Skin epidermis (tissue), 12 donors: ENCODE measurements around the gene PPP1R18.
"Not testable (repeated sequence)": the region's sequence is repeated elsewhere in the genome, so short reads cannot be mapped to it uniquely, and the experiment has no call there.

Source experiments
- H3K27ac ChIP-seq, 21 experiments: fragments of 200-600 bp; sonication (generic) in 11 of 21; one replicate each; pipeline ENCODE4 v1.5.0; 2020; ENCODE audit warnings: mild to moderate bottlenecking in 3 of 21, inconsistent platforms in 2 of 21, moderate library complexity in 2 of 21
- H3K4me3 ChIP-seq, 7 experiments: fragments of 200-600 bp; sonication (generic) in 2 of 7; one replicate each; pipeline ENCODE4 v1.5.0; 2020; ENCODE audit warnings: inconsistent platforms in 2 of 7, mild to moderate bottlenecking in 2 of 7, moderate library complexity in 1 of 7

The PPP1R18 gene, protein sequence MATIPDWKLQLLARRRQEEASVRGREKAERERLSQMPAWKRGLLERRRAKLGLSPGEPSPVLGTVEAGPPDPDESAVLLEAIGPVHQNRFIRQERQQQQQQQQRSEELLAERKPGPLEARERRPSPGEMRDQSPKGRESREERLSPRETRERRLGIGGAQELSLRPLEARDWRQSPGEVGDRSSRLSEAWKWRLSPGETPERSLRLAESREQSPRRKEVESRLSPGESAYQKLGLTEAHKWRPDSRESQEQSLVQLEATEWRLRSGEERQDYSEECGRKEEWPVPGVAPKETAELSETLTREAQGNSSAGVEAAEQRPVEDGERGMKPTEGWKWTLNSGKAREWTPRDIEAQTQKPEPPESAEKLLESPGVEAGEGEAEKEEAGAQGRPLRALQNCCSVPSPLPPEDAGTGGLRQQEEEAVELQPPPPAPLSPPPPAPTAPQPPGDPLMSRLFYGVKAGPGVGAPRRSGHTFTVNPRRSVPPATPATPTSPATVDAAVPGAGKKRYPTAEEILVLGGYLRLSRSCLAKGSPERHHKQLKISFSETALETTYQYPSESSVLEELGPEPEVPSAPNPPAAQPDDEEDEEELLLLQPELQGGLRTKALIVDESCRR

DNA sequence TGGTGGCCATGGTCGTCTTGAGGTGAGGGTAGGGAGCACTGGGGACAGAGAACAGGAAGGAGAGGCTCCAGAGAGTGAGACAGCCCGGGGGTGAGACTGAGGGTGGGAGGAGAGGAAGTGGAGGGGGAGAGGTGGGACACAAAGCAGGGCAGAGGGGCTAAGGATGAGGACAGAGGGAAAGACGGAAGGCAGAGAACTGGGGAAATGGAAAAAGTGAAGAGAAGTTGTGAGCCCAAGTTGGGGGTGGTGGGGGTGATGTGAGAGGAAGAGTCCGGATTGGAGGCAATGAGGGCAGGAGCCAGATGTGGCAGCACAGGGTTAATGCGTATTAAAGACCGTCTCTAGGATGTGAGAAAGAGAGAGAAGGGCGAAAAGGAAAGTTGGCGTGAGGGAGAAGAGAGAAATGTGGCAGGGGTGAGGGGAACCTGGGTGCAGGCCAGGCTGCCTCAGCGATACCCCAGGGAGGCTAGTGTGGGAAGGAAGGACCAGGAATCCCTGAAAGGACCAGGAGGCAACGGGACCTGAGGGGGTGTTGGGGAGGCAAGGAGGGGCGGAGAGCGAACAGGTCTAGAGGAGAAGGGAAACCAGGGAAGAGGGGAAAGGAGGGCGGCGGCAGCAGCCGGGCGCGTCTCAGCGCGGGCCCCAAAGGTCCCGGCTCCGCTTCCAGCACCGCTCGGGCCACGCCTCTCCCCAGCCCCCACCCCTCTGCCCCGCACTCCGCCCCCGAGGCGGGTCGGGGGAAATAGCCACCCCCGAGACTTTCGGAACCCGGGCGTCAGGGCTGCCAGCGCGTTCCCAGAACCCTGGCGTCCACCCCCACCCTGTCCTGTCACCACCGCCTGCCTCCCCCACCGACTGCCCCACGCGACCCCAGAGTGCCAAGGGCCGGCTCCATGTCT, at the start of gene PPP1R18:
Gene PPP1R18, minus strand, starts transcription at position 637 of the 899 bp plus-strand sequence. Its CDS starts 627 bp downstream, at position 10.
- Histone ChIP-seq H3K27ac (peak within 1 kb of the TSS; percentile 94 to 100 (median 98)), H3K4me3 (peak within 1 kb of the TSS; percentile 51 to 86 (median 74))

DNA sequence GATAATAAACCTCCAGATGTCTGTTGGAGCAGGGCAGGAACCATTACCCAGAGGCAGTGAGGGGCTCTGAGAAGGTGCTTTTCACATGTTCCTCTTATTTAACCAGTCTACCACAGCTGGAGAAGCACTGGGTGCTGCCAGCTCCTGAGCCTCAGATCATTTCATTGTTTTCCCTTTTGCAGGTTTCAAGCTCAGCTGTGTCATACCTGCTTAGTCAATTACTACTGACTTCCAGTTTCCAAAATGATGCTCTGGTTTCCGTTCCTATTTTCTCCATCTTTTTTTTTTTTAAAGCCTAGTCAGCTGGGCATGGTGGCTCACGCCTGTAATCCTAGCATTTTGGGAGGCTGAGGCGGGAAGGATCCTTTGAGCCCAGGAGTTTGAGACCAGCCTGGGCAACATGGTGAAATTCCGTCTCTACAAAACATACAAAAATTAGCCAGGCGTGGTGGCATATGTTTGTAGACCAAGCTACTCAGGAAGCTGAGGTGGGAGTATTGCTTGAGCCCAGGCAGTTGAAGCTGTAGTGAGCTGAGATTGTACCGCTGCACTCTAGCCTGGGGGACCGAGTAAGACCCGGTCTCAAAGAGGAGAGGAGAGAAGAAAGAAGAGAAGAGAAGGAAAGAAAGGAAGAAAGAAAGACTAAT, 49.3 kb upstream of the PPP1R18 start:
- peak overlapping the region in 1 of 21 experiments; percentile 11 for H3K27ac ChIP-seq

DNA sequence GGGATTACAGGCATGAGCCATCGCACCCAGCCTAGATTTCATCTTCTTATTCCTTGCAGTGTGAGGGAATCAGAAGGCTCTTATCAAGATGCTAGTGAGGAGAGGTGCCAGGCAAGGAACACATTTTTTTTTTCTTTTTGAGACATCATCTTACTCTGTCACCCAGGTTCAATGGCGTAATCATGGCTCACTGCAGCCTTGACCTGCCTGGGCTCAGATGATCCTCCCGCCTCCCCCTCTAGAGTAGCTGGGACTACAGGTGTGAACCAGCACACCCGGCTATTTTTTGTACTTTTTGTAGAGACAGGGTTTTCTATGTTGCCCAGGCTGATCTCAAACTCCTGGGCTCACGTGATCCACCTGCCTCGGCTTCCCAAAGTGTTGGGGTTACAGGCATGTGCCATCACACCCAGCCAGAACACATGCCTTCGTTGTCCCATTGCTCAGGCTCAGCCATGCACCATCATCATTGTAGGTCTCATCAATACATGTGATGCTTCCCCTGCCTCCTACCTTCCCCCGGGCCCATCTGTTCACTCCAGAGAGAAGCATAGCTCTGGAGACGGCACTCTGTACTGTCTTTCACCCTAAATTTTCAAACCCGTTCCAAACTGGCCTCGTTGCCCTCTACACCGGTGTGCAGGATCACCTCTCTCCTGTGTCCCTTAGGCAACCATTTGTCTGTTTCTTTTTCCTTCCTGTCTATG, 45.9 kb upstream of the PPP1R18 start:
- no peak overlapping the region for H3K27ac ChIP-seq
- no peak overlapping the region for H3K4me3 ChIP-seq

More for the DNA sequence above, 49.3 kb upstream of the PPP1R18 start:
- no peak overlapping the region for H3K4me3 ChIP-seq

DNA sequence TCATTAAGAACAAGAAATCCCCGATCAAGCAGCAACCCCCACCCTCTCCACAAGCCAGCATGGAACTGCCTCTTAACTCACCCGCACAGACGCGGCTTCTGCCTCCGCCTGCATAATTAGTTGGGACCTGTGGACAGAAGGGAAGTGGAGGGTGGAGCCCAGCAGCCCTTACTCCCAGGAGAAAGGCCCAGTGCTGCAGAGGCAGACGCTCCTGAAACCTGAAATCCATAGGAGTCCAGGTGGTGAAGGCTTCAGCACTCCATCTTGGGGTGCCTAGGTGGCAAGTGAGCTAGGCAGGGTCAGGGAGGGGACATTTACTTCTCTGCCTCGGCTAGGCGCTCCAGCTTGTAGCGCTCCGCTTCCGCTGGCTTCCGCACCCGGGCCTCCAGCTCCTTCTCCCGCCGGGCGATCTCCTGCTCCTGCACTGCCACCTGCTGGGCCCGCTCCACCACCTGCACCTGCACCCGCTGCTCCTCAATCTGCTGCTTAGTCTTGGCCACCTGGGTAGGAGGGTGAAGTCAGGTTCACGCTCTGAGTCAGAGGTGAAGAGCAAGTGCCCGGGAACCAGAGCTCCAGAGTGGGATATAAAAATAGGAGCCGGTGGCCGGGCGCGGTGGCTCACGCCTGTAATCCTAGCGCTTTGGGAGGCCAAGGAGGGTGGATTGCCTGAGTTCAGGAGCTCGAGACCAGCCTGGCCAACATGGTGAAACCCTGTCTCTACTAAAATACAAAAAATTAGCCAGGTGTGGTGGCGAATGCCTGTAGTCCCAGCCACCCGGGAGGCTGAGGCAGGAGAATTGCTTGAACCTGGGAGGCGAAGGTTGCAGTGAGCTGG, 44.4 kb upstream of the PPP1R18 start:
- Histone ChIP-seq H3K27ac (peak overlapping the region in 8 of 21 experiments; percentile 22 to 63 (median 48)), H3K4me3 (peak overlapping the region in 1 of 7 experiments; percentile 8)

DNA sequence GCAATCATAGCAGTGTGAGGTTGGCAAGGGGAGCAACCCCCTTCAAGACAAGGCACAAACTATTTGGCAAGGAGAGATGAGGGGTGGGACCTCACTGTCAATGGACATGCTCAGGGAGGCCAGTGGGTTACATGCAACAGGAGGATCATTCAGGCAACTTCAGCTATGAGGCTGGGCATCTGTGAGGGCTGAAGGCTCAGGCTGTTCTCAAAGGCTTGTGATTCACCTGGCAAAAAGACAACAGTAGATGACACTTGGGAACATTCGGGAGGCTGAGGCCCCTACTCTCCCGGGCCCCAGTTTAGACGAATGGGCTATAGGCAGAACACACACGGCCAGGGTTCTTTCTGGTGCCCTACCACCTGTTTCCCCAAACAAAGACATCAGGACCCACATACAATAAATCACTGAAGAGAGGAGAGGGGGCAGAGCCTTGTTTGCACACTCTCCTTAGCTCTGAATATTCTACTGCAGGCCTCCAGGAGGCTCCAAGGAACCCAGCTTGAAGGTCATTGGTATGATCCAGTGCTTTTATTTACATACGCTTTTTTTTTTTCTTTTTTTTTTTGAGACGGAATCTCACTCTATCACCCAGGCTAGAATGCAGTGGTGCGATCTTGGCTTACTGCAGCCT, 41.6 kb upstream of the PPP1R18 start:
- no peak overlapping the region for H3K4me3 ChIP-seq
- H3K27ac ChIP-seq: peak overlapping the region in 2 of 21 experiments; percentile 53 to 61

DNA sequence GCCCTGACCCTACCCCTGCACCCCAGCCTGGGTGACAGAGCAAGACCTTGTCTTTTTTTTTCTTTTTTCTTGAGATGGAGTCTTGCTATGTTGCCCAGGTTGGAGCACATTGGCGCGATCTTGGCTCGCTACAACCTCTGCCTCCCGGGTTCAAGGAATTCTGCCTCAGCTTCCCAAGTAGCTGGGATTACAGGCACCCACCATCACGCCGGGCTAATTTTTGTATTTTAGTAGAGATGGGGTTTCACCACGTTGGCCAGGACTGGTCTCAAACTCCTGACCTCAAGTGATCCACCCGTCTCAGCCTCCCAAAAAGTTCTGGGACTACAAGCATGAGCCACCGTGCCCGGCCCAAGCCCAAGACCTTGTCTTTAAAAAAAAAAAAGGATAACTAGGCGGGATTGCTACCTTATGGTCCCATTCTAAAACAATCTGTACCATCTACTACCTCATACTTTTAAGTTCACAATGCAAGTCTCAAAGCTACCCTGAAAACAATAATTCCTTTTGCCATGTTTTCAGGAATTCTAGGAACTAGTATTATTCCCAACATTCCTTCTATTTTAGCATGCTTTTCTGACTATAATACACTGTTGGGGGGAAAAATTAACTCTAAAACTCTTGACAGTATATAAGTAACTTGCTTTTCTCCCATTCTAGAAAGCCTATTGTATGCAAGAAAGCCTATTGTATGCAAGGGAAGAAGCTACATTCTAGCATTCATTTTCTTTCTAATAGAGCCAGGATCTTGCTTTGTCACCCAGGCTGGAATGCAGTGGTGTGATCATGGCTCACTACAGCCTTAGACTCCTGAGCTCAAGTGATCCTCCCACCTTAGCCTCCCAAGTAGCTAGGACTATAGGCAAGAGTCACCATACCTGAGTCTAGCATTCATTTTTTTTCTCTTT, 40.3 kb upstream of the PPP1R18 start:
- H3K27ac ChIP-seq: peak overlapping the region in 3 of 21 experiments; percentile 21 to 61 (median 24)
- H3K4me3 ChIP-seq: no peak overlapping the region

DNA sequence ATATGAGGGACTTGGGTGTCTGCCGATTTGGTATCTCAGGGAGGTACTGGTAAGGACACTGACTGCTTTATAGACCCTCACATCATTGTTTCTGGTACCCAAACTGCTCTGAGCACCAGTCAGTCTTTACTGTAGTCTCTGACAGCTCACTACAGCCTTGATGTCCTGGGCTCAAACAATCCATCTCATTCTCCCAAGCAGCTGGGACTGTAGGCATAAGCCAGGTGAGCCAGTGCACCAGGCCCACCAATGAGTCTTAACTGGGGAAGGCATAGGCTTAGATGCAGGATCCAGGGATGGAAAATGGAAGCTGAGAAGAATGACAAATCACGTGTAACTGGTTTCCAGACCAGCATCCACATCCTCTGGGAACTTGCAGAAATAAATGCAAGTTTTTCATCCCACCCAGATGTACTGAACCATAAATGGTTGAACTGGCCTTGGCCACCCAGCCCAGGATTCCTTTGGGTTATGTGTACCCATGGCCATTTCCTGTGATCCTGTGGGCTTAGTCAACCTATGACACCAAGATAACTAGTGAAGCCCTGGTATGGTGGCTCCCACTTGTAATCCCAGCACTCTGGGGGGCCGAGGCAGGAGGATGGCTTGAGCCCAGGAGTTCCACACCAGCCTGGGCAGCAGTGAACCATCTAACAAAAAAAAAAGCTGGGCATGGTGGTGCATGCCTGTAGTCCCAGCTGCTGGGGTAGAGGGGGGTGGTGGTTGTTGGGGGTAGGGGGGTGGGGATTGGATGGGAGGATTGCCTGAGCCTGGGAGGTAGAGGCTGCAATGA, 39.5 kb upstream of the PPP1R18 start:
- Histone ChIP-seq H3K27ac (peak overlapping the region in 2 of 21 experiments; percentile 8 to 24), H3K4me3 (no peak overlapping the region)

DNA sequence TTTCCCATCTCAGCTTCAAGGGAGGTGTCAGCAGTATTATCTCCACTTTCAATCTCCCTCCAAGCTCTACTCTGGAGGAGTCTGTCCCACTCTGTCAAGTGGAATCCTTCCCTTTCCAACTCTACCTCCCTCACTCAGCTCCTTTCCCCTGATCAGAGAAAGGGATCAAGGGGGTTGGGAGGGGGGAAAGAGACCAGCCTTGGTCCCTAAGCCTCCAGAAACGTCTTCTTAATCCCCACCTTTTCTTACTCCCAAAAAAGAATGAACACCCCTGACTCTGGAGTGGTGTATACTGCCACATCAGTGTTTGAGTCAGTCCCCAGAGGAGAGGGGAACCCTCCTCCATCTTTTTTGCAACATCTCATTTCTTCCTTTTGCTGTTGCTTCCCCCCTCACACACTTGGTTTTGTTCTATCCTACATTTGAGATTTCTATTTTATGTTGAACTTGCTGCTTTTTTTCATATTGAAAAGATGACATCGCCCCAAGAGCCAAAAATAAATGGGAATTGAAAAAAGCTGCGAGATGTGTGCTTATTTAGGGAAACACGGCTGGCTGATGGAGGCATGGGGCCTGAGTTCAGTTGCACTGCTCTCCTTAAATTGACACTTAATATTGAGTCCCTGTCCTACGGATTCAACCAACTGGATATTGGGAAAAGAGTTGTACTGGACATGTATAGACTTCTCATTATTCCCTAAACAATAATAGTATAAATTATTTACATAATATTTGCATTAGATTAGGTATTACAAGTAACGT, 38.6 kb upstream of the PPP1R18 start:
- H3K4me3 ChIP-seq: no peak overlapping the region
- peak overlapping the region in 2 of 21 experiments; percentile 34 to 38 for H3K27ac ChIP-seq

DNA sequence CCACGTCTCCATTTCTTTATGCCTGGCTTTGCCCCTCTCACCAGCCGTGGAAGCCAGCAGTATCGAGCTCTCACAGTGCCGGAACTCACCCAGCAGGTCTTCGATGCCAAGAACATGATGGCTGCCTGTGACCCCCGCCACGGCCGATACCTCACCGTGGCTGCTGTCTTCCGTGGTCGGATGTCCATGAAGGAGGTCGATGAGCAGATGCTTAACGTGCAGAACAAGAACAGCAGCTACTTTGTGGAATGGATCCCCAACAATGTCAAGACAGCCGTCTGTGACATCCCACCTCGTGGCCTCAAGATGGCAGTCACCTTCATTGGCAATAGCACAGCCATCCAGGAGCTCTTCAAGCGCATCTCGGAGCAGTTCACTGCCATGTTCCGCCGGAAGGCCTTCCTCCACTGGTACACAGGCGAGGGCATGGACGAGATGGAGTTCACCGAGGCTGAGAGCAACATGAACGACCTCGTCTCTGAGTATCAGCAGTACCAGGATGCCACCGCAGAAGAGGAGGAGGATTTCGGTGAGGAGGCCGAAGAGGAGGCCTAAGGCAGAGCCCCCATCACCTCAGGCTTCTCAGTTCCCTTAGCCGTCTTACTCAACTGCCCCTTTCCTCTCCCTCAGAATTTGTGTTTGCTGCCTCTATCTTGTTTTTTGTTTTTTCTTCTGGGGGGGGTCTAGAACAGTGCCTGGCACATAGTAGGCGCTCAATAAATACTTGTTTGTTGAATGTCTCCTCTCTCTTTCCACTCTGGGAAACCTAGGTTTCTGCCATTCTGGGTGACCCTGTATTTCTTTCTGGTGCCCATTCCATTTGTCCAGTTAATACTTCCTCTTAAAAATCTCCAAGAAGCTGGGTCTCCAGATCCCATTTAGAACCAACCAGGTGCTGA, 37.6 kb upstream of the PPP1R18 start:
- H3K4me3 ChIP-seq: not testable (repeated sequence)
- peak overlapping the region in 4 of 21 experiments; percentile 13 to 42 (median 18) for H3K27ac ChIP-seq

DNA sequence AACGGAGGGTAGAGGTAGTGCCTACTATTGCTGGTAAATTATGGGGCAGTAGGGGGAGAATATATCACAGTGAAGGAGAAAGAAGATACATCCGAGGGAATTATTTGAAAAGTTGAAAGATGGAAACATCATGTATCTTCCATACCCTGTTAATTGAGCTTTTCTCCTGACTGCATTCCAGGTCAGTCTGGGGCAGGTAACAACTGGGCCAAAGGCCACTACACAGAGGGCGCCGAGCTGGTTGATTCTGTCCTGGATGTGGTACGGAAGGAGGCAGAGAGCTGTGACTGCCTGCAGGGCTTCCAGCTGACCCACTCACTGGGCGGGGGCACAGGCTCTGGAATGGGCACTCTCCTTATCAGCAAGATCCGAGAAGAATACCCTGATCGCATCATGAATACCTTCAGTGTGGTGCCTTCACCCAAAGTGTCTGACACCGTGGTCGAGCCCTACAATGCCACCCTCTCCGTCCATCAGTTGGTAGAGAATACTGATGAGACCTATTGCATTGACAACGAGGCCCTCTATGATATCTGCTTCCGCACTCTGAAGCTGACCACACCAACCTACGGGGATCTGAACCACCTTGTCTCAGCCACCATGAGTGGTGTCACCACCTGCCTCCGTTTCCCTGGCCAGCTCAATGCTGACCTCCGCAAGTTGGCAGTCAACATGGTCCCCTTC, 36.9 kb upstream of the PPP1R18 start:
- Histone ChIP-seq H3K27ac (peak overlapping the region in 5 of 21 experiments; percentile 11 to 99 (median 19)), H3K4me3 (peak overlapping the region in 1 of 7 experiments; percentile 91)

DNA sequence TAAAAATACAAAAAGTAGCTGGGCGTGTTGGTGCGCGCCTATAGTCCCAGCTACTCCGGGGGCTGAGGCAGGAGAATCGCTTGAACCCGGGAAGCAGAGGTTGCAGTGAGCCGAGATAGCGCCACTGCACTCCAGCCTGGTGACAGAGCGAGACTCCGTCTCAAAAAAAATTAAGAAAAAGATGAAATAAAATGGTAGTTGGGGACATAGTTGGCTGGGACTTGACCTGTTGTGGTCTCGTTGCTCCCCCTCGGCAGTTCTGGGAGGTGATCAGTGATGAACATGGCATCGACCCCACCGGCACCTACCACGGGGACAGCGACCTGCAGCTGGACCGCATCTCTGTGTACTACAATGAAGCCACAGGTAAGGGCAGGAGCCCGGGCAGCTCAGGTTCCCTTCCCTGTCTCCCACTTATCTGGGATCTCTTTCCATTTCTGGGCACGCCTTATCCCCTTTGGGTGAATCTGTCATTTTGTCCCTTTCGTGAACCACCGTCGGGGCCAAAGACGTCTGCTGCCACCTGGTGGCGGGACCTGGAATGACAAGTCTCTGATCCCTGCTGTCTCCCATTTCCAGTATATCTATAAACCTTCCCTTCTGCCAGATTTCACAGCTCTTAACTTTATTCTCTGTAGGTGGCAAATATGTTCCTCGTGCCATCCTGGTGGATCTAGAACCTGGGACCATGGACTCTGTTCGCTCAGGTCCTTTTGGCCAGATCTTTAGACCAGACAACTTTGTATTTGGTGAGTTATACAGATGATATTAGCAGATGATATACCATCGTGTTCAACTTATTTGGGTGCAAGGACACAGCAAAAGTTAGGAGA, 36.1 kb upstream of the PPP1R18 start:
- Histone ChIP-seq H3K27ac (peak overlapping the region in 20 of 21 experiments; percentile 31 to 99 (median 95)), H3K4me3 (peak overlapping the region; percentile 70 to 91 (median 81))

DNA sequence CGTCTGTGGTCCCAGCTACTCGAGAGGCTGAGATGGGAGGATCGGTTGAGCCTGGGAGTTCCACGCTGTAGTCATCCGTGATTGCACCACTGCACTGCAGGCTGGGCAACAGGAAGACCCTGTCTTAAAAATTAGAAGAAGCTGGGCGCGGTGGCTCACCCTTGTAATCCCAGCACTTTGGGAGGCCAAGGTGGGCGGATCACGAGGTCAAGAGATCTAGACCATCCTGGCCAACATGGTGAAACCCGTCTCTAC, 35.5 kb upstream of the PPP1R18 start:
- Histone ChIP-seq H3K27ac (peak overlapping the region; percentile 31 to 99 (median 95)), H3K4me3 (peak overlapping the region; percentile 70 to 91 (median 81))
